DMS114 treated with DMSO at 0.1 percent for 48 hours (cell line): ENCODE results near the gene NEDD9.

Source experiments
- DNase-seq: peaks from one replicate; lab custom pipeline; 2025; ENCODE audit not compliant: unreplicated experiment; lab: John Stamatoyannopoulos, UW

NEDD9 gene

GRCh38 chr6:11203306-11204004 is 29.0 kb downstream of the NEDD9 start:
- no peak for DNase-seq

GRCh38 chr6:11202513-11203305 is 29.8 kb downstream of the NEDD9 start:
- no peak for DNase-seq

DNA sequence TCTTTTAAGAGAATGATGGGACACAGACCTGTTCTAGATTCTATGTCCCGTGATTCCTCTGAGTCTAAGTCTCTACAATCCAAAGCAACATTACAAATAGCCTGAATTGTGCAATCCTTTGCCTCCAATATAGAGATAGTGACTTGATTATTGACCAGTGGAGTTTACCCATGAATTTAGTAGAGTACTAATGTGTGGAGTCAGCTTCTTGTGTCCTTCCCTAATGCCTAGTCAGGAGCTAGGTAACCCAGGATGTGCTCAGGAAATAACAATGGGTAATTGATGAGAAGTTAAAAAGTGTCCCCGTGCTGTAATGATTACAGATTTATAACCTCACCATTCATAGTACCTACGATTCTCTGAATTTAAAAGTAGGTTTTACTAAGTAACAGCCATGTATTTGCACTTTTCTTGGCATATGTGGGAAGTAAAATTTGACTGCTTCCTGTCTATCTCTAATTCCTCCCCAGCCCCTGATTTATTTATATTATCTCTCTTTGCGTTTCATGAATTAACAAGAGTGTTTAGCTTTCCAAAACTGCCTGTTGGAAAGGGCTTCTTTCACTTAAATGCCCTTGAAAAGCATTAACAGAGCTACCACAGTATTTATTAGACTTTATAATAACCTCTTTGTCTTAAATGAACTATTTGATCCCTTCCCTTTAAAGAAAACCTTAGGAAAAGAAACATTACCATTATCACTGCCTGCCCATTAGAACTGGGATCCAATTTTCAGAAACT is 30.5 kb downstream of the NEDD9 start:
- no peak for DNase-seq

DNA sequence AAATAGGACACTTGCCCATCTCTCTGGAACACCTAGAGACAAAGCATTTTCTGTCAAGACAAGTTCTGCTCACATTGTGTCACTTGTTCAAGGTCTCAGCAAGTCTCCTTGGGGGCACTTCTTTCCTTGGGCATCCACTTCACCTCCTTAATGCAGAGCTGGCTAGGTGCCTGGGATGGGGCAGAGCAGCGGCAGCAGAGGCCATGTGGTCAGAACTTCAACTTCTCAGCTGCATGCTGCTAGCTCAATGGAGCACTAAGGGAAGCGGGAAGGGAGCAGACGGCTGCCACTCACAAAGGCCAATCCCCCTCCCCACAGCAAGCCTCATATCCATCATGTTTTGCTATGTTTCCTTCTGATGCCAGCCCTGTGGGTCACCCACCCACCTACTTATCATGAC is 31.5 kb downstream of the NEDD9 start:
- DNase-seq: no peak

- no peak for DNase-seq
Observed at GRCh38 chr6:11200356-11200755, 32.1 kb downstream of the NEDD9 start.

GRCh38 chr6:11198663-11199603 is 33.5 kb downstream of the NEDD9 start:
- DNase-seq: no peak

GRCh38 chr6:11197850-11198249 is 34.6 kb downstream of the NEDD9 start:
- DNase-seq: no peak

- DNase-seq: no peak
Observed at GRCh38 chr6:11197175-11197536, 35.3 kb downstream of the NEDD9 start.

GRCh38 chr6:11196511-11197174 is 35.8 kb downstream of the NEDD9 start:
- DNase-seq: no peak

- no peak for DNase-seq
Observed at GRCh38 chr6:11194356-11195218, 37.9 kb downstream of the NEDD9 start.

GRCh38 chr6:11193434-11193833 is 39.0 kb downstream of the NEDD9 start:
- DNase-seq: no peak

DNA sequence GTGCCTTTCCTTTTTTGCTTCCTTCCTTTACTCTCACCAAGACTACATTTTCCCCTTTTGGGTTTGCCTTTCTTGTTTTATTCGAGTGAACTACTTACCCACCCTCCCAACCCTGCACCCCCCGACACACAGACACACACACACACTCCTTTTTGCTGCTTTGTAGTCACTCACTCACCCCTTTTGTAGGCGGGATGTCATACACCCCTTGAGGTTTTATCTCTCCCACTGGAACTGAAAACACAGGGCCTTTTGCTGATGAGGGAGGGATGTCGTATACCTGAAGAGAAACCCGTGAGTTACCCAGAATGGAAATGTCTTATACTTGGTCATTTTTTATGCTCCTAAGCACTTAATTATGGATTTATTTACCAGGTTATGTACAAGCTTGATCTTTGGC is 40.3 kb downstream of the NEDD9 start:
- no peak for DNase-seq

DNA sequence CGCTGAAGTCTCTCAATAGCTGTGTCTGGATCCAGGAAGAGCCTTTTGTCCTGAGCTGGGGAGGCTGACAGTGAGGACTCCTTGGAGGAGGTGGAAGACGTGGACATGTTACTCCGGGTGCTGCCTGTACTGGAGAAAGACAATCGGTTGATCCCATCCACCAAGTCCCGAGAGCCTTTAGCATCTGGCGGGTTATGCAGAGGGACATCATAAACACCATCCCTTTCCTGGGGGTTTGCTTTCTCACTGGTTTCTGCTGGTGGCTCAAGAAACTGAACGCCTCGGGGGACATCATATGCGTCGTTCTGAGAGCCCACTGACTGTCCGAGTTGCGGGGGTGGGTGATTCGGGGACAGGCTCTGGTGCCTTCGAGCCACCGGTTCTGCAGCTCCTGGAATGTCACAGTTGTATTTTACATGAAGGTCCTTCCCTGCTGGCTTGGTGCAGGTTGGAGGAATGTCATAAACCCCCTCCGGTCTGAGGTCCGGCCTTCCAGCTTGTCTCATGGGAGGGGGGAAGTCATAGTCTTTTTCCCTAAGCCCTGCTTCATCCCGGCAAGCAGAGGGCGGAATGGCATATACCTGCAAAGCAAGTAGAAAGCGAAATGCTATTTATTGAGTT is 41.7 kb downstream of the NEDD9 start:
- no peak for DNase-seq

GRCh38 chr6:11189865-11190624 is 42.4 kb downstream of the NEDD9 start:
- no peak for DNase-seq

GRCh38 chr6:11188161-11188915 is 44.1 kb downstream of the NEDD9 start:
- no peak for DNase-seq

- DNase-seq: no peak
Observed at GRCh38 chr6:11187301-11187700, 45.2 kb downstream of the NEDD9 start.

GRCh38 chr6:11185204-11185842 is 47.1 kb downstream of the NEDD9 start:
- no peak for DNase-seq
